Measurements from ENCODE around the gene MTERF4. TPM values are rescaled to one million over a fixed set of nuclear protein-coding genes. Genes with fewer than 3 reads are reported as not detected.

The MTERF4 gene
- total and polyA plus RNA-seq, 2 of the 8 experiments (the other 6 are each of a cell fraction or from before 2014, with no cell fraction given), result 25.9 to 28.5 TPM

DNA sequence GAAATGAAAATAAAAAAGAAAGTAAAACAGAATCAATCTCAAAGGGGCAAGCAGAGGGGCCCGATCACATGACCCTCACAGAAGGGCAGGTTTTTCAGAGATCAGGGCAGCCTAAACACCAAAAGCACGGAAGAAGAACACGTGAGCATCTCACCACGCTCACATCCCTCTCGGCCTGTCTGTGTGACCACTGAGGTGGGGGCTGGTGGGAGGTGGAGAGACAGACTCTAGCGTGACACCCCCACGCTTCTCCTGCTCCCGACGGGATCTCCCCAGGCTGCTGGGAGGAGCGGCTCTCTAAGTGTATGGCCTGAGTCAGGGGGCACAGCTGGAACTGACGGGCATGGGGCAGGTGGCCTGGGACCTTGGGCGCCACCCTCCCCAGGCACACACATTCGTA lies 23.5 kb upstream of the MTERF4 start:
- Histone ChIP-seq H2BK15ac (ENCODE audit: low read length) (no peak overlapping the region), H2AFZ (ENCODE audit: low read length) (no peak overlapping the region), H3K27me3 (replicated peaks in 1 of 4; ENCODE audit: control insufficient read depth in 3 of 4, extremely low read depth in 1 of 4, insufficient read depth in 3 of 4, low read length in 3 of 4) (no peaks in the 10 kb centered on the region), H3K4me2 (ENCODE audit: insufficient read depth in 1 of 2, low read depth in 2 of 2, low read length in 2 of 2) (no peak overlapping the region), H3K23me2 (ENCODE audit: low read depth, low read length) (no peaks in the 10 kb centered on the region), H3K56ac (replicated peaks; ENCODE audit: insufficient read length, low read depth, low read length) (no peak overlapping the region), H3K4me1 (replicated peaks in 1 of 4; ENCODE audit: control insufficient read depth in 3 of 4, insufficient read depth in 4 of 4, low read length in 3 of 4) (no peaks in the 10 kb centered on the region), H3K36me3 (ENCODE audit: control insufficient read depth in 2 of 4, insufficient read depth in 4 of 4, low read length in 3 of 4) (peaks cover 6 to 20% (median 16%) of the 10 kb centered on the region in 4 experiments; a peak in 7 of 8 replicates), H2BK12ac (ENCODE audit: low read depth, low read length) (no peak overlapping the region), H4K91ac (replicated peaks; ENCODE audit: insufficient read length, low read length) (no peak overlapping the region), H3K79me2 (ENCODE audit: control insufficient read depth in 1 of 2, insufficient read depth in 2 of 2, low read length in 2 of 2) (no peaks in the 10 kb centered on the region), H2AK5ac (ENCODE audit: low read depth, low read length) (no peak overlapping the region), H3K27ac (ENCODE audit: low read depth, low read length) (no peak overlapping the region), H4K20me1 (replicated peaks in 1 of 2; ENCODE audit: control insufficient read depth in 1 of 2, insufficient read depth in 2 of 2, low read length in 2 of 2) (peaks cover 0 to 2% of the 10 kb centered on the region in 2 experiments), H2BK5ac (ENCODE audit: low read depth, low read length) (no peak overlapping the region), H3K4me3 (ENCODE audit: extremely low read depth in 1 of 4, insufficient read depth in 2 of 4, low read depth in 3 of 4, low read length in 4 of 4) (no peak overlapping the region), H3K79me1 (ENCODE audit: low read depth, low read length) (no peaks in the 10 kb centered on the region), H3K14ac (ENCODE audit: insufficient read length) (no peak overlapping the region), H3K4ac (replicated peaks; ENCODE audit: insufficient read length, low read depth, low read length) (no peak overlapping the region), H4K5ac (ENCODE audit: insufficient read length, low read depth, low read length) (no peak overlapping the region), H3K23ac (ENCODE audit: insufficient read length) (no peak overlapping the region), H4K8ac (ENCODE audit: extremely low read depth, insufficient read depth, low read length) (no peak overlapping the region; the same call in 1 of the 2 replicates), H3K18ac (ENCODE audit: extremely low read depth, low read length) (no peak overlapping the region), H3K9ac (replicated peaks in 1 of 4; ENCODE audit: extremely low read depth in 1 of 4, low read depth in 3 of 4, low read length in 3 of 4) (no peak overlapping the region), H3K9me3 (ENCODE audit: insufficient read depth in 2 of 2, low read depth in 1 of 2, low read length in 1 of 2) (no peaks in the 10 kb centered on the region), H2BK120ac (replicated peaks; ENCODE audit: low read depth, low read length) (no peak overlapping the region), H2BK20ac (ENCODE audit: low read length) (no peak overlapping the region)
- 93% methylated on average over 13 of the region's 13 CpGs; no CpG with 5 or more reads in 1 of the 2 experiments for WGBS, 2 experiments (ENCODE audit: extremely low coverage in 1 of 2, insufficient coverage in 1 of 2, insufficient read length in 1 of 2, insufficient replicate concordance in 2 of 2, low coverage in 1 of 2, low lambda C conversion rate in 2 of 2, missing lambda C conversion rate in 1 of 2)
- FAIRE-seq (no peak), DNase-seq (ENCODE audit: low read depth in 1 of 2, low spot score in 2 of 2) (no peak)
- CTCF ChIA-PET (ENCODE audit: partially characterized antibody), result interaction anchor here (0.6 to 1.3 kb wide), 3 partner anchors 11 to 15 kb away, joined by 3 to 5 read pairs (median 3); no protein-coding TSS in a partner anchor
- POLR2A ChIA-PET (ENCODE audit: partially characterized antibody), result interaction anchor here (0.8 to 1.6 kb wide), 2 partner anchors 15 to 24 kb away, joined by 3 to 5 read pairs; partner anchors contain the start of gene PASK
- TF ChIP-seq CREB1 (IDR thresholded peaks at IDR 0.05), result no peak
- no peak for TF ChIP-seq TCF12 (IDR thresholded peaks at IDR 0.05; ENCODE audit: low read depth, low read length)
- no peak for TF ChIP-seq POU5F1 (IDR thresholded peaks at IDR 0.05; ENCODE audit: low read depth, low read length)
- no peak for TF ChIP-seq POLR2A (IDR thresholded peaks at IDR 0.05; ENCODE audit: control extremely low read depth in 1 of 2, low read depth in 2 of 2, low read length in 2 of 2)
- TF ChIP-seq ATF2 (IDR thresholded peaks at IDR 0.05; ENCODE audit: low read length), result no peak

All from H1 (cell line).